Neural progenitor cell (in vitro differentiated cells): Measurements from ENCODE around the gene UGT1A3. TPM values are rescaled to one million over a fixed set of nuclear protein-coding genes. Genes with fewer than 3 reads are reported as not detected.

Experiments
- DNase-seq: peaks from one replicate; pipeline ENCODE4 v3.0.0-alpha.2; 2016; ENCODE audit warnings: low spot score
- H2AFZ ChIP-seq: fragments of 200-600 bp; sonication (generic); replicated peaks from 2 replicates; pipeline ENCODE4 v1.6.1; 2016; ENCODE audit warnings: antibody characterized with exemption
- H3F3A ChIP-seq: fragments of 200-600 bp; sonication (generic); 2 replicates; pipeline ENCODE4 v1.6.1; 2016; ENCODE audit warnings: antibody characterized with exemption, low read depth
- H3K27ac ChIP-seq: fragments of 200-600 bp; sonication (generic); 2 replicates; pipeline ENCODE4 v1.5.1; 2016; ENCODE audit warnings: mild to moderate bottlenecking
- H3K27me3 ChIP-seq: fragments of 200-600 bp; sonication (generic); 2 replicates; pipeline ENCODE4 v1.6.1; 2016; ENCODE audit warnings: mild to moderate bottlenecking, moderate library complexity
- H3K36me3 ChIP-seq: fragments of 200-600 bp; sonication (generic); 2 replicates; pipeline ENCODE4 v1.5.1; 2016
- H3K4me1 ChIP-seq: fragments of 200-600 bp; sonication (generic); 2 replicates; pipeline ENCODE4 v1.6.1; 2016; ENCODE audit warnings: mixed run types
- H3K4me2 ChIP-seq: fragments of 200-600 bp; sonication (generic); 2 replicates; pipeline ENCODE4 v1.6.1; 2016
- H3K4me3 ChIP-seq: fragments of 200-600 bp; sonication (generic); 2 replicates; pipeline ENCODE4 v1.5.1; 2016
- H3K79me2 ChIP-seq: fragments of 200-600 bp; sonication (generic); 2 replicates; pipeline ENCODE4 v1.6.1; 2016; ENCODE audit warnings: low read depth
- H3K9ac ChIP-seq: fragments of 200-600 bp; sonication (generic); 2 replicates; pipeline ENCODE4 v1.6.1; 2016
- H3K9me3 ChIP-seq: fragments of 200-600 bp; sonication (generic); 2 replicates; pipeline ENCODE4 v1.5.1; 2016; ENCODE audit warnings: low read depth
- H4K20me1 ChIP-seq: fragments of 200-600 bp; sonication (generic); 2 replicates; pipeline ENCODE4 v1.6.1; 2016; ENCODE audit warnings: low read depth
- H3K27ac Mint-ChIP-seq: 3 replicates; pipeline ENCODE4 v1.8.0; 2021; ENCODE audit warnings: mixed read lengths
- H3K27me3 Mint-ChIP-seq: 2 replicates; pipeline ENCODE4 v1.8.0; 2022; ENCODE audit warnings: low read depth, mild to moderate bottlenecking, inconsistent platforms, moderate library complexity, mixed read lengths; ENCODE audit not compliant: insufficient read depth
- H3K36me3 Mint-ChIP-seq: 3 replicates; pipeline ENCODE4 v1.8.0; 2021; ENCODE audit warnings: mixed read lengths
- H3K4me1 Mint-ChIP-seq: 3 replicates; pipeline ENCODE4 v1.8.0; 2021; ENCODE audit warnings: mixed read lengths
- H3K4me3 Mint-ChIP-seq: 3 replicates; pipeline ENCODE4 v1.8.0; 2021; ENCODE audit warnings: mild to moderate bottlenecking, moderate library complexity, mixed read lengths
- H3K9me3 Mint-ChIP-seq: 3 replicates; pipeline ENCODE4 v1.8.0; 2020; ENCODE audit warnings: mixed read lengths
- EZH2 ChIP-seq: fragments of 200-600 bp; sonication (generic); IDR thresholded peaks from 2 replicates; pipeline ENCODE4 v1.6.1; 2017; ENCODE audit warnings: antibody characterized with exemption, mild to moderate bottlenecking, moderate library complexity
- EZH2phosphoT487 ChIP-seq: fragments of 200-600 bp; sonication (generic); IDR thresholded peaks from 2 replicates; pipeline ENCODE4 v1.6.1; 2017; ENCODE audit warnings: antibody characterized with exemption
- total RNA-seq: library from RNA; depleted of rRNA; stranded (reverse); fragments of >200 nt; gene quantifications from 2 replicates; pipeline ENCODE4 v1.2.3, GENCODE V29; 2015; ENCODE audit warnings: low replicate concordance
- TF ChIP-seq, protein P1 (sequence below): fragments of 200-600 bp; sonication (generic); IDR thresholded peaks from 2 replicates; pipeline ENCODE4 v1.5.1; 2017; ENCODE audit warnings: antibody characterized with exemption, mild to moderate bottlenecking

The UGT1A3 gene
- total RNA-seq, 1 donor from 2014 or later, result not detected

DNA sequence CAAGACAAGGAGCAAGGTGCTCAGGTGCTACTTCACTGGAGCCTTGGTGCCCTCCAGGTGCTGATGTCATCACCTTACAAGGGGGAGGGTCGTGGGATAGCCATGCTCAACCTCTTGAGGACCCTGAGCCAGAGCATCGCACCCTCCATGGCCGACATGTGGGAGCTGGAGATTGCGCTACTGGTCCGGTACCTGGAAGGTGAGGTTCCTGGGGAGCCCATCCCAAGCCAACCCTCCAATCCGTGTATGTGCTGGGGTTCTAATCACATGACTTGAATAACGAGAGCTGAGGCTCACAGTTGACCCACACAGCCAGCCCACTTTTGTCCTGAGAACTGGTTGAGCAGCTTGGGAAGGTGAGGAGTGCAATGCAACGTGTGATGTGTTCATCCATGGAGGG, 75.2 kb downstream of the UGT1A3 start:
- Histone ChIP-seq H3K4me3 (no peak overlapping the region), H3K79me2 (no peaks in the 10 kb centered on the region), H3K4me1 (no peaks in the 10 kb centered on the region), H2AFZ (no peak overlapping the region), H3K27me3 (no peaks in the 10 kb centered on the region), H3K27ac (no peak overlapping the region), H3K36me3 (no peaks in the 10 kb centered on the region), H3K9me3 (no peaks in the 10 kb centered on the region), H3F3A (no peaks in the 10 kb centered on the region), H3K9ac (no peak overlapping the region), H3K4me2 (no peak overlapping the region), H4K20me1 (no peaks in the 10 kb centered on the region)
- Mint-ChIP-seq H3K4me3 (no peak overlapping the region), H3K36me3 (no peaks in the 10 kb centered on the region), H3K27ac (no peak overlapping the region), H3K4me1 (no peaks in the 10 kb centered on the region), H3K9me3 (peaks cover 16% of the 10 kb centered on the region), H3K27me3 (peaks cover 4% of the 10 kb centered on the region)
- no peak for TF ChIP-seq EZH2phosphoT487
- TF ChIP-seq, protein P1, sequence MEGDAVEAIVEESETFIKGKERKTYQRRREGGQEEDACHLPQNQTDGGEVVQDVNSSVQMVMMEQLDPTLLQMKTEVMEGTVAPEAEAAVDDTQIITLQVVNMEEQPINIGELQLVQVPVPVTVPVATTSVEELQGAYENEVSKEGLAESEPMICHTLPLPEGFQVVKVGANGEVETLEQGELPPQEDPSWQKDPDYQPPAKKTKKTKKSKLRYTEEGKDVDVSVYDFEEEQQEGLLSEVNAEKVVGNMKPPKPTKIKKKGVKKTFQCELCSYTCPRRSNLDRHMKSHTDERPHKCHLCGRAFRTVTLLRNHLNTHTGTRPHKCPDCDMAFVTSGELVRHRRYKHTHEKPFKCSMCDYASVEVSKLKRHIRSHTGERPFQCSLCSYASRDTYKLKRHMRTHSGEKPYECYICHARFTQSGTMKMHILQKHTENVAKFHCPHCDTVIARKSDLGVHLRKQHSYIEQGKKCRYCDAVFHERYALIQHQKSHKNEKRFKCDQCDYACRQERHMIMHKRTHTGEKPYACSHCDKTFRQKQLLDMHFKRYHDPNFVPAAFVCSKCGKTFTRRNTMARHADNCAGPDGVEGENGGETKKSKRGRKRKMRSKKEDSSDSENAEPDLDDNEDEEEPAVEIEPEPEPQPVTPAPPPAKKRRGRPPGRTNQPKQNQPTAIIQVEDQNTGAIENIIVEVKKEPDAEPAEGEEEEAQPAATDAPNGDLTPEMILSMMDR, result no peak
- no peak for TF ChIP-seq EZH2
- no peak for DNase-seq

DNA sequence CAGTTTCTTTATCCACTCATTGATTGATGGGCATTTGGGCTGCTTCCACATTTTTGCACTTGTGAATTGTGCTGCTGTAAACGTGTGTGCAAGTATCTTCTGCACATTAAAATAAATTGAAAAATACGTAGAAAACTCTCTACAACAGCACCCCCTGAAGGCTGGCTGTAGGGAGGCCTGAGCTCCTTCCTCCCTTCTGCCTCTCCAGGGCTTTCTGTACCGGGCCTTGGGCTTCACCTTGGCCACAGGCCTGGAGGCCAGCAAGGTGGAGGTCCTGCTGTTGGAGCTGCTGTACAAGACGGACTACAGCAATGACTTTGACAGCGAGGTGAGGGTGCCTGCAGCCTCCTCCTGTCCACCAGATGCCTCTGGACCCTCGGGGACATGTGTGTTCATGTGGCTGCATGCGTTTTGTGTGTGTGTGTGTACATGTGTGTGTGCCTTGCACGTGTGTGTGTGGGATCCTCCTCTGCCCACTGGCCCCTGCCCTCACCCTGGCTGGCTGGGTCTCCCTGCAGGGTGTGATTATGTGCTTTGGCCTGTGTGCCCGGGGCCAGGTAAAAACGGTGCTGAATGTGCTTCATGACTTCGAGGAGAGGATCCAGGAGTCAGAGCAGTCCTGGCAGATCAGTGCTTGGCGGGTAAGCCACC, 78.5 kb downstream of the UGT1A3 start:
- no peak overlapping the region for H3K27ac Mint-ChIP-seq
- no peak overlapping the region for H3K27ac ChIP-seq
- no peak for DNase-seq
- H3K4me3 ChIP-seq, result no peak overlapping the region
- no peaks in the 10 kb centered on the region for H3K9me3 ChIP-seq
- H4K20me1 ChIP-seq, result no peaks in the 10 kb centered on the region
- H3K36me3 Mint-ChIP-seq, result no peaks in the 10 kb centered on the region
- H3K4me2 ChIP-seq, result no peak overlapping the region
- H2AFZ ChIP-seq, result no peak overlapping the region
- no peaks in the 10 kb centered on the region for H3K36me3 ChIP-seq
- no peaks in the 10 kb centered on the region for H3K4me1 Mint-ChIP-seq
- H3K4me3 Mint-ChIP-seq, result no peak overlapping the region
- TF ChIP-seq, protein P1, result no peak
- TF ChIP-seq EZH2phosphoT487, result no peak
- H3K27me3 ChIP-seq, result no peaks in the 10 kb centered on the region
- H3K9me3 Mint-ChIP-seq, result peaks cover 8% of the 10 kb centered on the region
- H3F3A ChIP-seq, result no peaks in the 10 kb centered on the region
- peaks cover 2% of the 10 kb centered on the region for H3K27me3 Mint-ChIP-seq
- H3K79me2 ChIP-seq, result no peaks in the 10 kb centered on the region
- no peak overlapping the region for H3K9ac ChIP-seq
- H3K4me1 ChIP-seq, result no peaks in the 10 kb centered on the region

DNA sequence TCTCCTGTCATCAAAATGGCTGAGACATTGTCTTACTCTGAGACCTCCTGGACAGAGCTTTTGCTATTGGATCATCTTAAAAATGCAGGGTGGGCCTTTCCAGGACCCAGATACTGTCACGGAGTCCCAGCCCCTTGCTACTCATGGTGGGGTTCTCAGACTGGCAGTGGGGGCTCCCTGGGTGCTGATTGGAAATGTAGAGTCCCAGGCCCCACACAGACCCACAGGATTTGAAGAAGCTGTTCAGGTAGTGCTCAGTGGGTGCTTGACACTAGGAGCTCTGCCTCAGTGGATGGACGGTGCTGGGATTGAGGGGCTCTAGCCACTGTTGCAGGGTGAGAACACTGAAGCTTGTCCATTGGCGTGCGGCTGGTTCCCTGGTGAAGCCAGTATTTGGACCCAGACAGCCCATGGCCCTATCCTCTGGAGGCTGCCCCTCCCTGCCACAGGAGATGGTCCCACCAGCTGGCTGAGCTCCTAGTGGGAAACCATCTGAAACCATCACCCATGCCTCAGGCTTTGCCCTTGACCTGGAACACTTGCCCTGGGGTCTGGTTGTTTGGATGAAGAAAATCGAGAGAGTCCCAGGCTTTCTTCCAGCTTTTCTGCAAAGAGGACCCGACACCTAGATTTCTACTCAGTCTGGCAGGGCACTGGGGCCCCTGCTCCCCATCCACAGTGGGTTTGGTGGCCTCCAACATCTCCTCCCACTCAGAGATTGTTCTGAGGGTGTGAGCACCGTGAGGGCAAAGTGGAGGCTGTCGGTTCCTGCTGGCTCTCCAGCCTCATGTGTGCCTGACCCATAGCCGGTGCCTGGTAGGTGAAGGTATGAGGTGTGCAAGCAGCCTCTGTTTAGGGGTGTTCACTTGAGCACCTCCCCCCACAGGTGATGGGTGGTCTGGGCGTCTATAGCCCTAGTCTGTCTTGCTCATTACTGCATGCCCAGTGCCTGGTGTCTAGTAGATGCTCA, 79.4 kb downstream of the UGT1A3 start:
- no peaks in the 10 kb centered on the region for H3K36me3 ChIP-seq
- no peak overlapping the region for H3K27ac Mint-ChIP-seq
- no peak for DNase-seq
- H3K4me3 Mint-ChIP-seq, result no peak overlapping the region
- H3K9ac ChIP-seq, result no peak overlapping the region
- H3K4me1 Mint-ChIP-seq, result no peaks in the 10 kb centered on the region
- peaks cover 2% of the 10 kb centered on the region for H3K27me3 Mint-ChIP-seq
- H3K36me3 Mint-ChIP-seq, result no peaks in the 10 kb centered on the region
- H3K9me3 ChIP-seq, result no peaks in the 10 kb centered on the region
- H2AFZ ChIP-seq, result no peak overlapping the region
- no peaks in the 10 kb centered on the region for H3K27me3 ChIP-seq
- H3K27ac ChIP-seq, result no peak overlapping the region
- no peaks in the 10 kb centered on the region for H4K20me1 ChIP-seq
- H3F3A ChIP-seq, result no peaks in the 10 kb centered on the region
- TF ChIP-seq EZH2phosphoT487 (no peak), EZH2 (no peak)
- TF ChIP-seq, protein P1, result no peak
- no peaks in the 10 kb centered on the region for H3K79me2 ChIP-seq
- H3K9me3 Mint-ChIP-seq, result peaks cover 2% of the 10 kb centered on the region
- no peak overlapping the region for H3K4me3 ChIP-seq
- no peaks in the 10 kb centered on the region for H3K4me1 ChIP-seq
- no peak overlapping the region for H3K4me2 ChIP-seq
